ENCODE measurements around the gene KCNT2.

DNA sequence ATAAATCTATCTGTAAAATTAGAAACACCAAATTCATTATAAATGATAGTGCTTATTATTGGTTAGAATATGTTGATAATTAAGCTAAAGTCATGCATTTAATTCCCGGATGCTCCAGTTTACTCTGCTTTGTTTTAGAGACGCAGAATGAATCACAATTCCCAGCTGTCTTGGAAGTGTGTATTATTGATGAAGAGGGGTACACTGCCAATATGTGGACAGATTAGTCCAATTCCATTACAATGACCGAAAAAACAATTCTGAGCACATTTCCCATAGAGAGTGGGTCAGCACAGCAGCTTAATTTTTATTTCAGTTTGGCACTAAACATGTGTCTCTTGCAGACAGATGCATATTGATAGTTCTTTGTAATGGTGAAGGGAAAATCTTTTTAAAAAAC, 146.7 kb downstream of the KCNT2 start:
- TF ChIP-seq POLR2A (IDR thresholded peaks at IDR 0.05) = no peak
- TF ChIP-seq POLR2AphosphoS5 (IDR thresholded peaks at IDR 0.05) = no peak
- no peak for TF ChIP-seq EP300 (IDR thresholded peaks at IDR 0.05)
- TF ChIP-seq, protein P1, sequence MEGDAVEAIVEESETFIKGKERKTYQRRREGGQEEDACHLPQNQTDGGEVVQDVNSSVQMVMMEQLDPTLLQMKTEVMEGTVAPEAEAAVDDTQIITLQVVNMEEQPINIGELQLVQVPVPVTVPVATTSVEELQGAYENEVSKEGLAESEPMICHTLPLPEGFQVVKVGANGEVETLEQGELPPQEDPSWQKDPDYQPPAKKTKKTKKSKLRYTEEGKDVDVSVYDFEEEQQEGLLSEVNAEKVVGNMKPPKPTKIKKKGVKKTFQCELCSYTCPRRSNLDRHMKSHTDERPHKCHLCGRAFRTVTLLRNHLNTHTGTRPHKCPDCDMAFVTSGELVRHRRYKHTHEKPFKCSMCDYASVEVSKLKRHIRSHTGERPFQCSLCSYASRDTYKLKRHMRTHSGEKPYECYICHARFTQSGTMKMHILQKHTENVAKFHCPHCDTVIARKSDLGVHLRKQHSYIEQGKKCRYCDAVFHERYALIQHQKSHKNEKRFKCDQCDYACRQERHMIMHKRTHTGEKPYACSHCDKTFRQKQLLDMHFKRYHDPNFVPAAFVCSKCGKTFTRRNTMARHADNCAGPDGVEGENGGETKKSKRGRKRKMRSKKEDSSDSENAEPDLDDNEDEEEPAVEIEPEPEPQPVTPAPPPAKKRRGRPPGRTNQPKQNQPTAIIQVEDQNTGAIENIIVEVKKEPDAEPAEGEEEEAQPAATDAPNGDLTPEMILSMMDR (IDR thresholded peaks at IDR 0.05) = no peak

All from sigmoid colon (tissue), 4 donors.